A549 (cell line): ENCODE data around the gene ABHD8. TPM values are rescaled to one million over a fixed set of nuclear protein-coding genes. Genes with fewer than 3 reads are reported as not detected.
A peak's percentile ranks its signal among the peaks of the same experiment; 100 is the strongest.

Source experiments
- ATOH8 ChIP-seq: fragments of 250-450 bp; sonication (Bioruptor Pico); IDR thresholded peaks from 2 replicates; pipeline ENCODE4 v1.5.0; 2020; ENCODE audit warnings: low read depth, mild to moderate bottlenecking, moderate library complexity
- BCL3 ChIP-seq: fragments of >200 bp; sonication (Bioruptor Twin); formaldehyde crosslinking; IDR thresholded peaks from 3 replicates; pipeline ENCODE4 v1.6.1; 2016
- BHLHE40 ChIP-seq: IDR thresholded peaks from 2 replicates; pipeline ENCODE4 v1.6.1; 2012; ENCODE audit warnings: low read depth, low read length, inconsistent platforms
- CBX8 ChIP-seq: fragments of 200-600 bp; sonication (generic); IDR thresholded peaks from 2 replicates; pipeline ENCODE4 v1.6.1; 2016
- CEBPB ChIP-seq, 2 experiments: fragments of >200 bp in 1 of 2; sonication (Bioruptor Twin) in 1 of 2; formaldehyde crosslinking in 1 of 2; IDR thresholded peaks; 2 replicates each; pipeline ENCODE4 v1.6.1; 2012 to 2016
- E2F6 ChIP-seq: IDR thresholded peaks from 2 replicates; pipeline ENCODE4 v1.6.1; 2012; ENCODE audit warnings: low read depth, borderline replicate concordance
- EHMT2 ChIP-seq: fragments of 200-600 bp; sonication (generic); IDR thresholded peaks from 2 replicates; pipeline ENCODE4 v1.6.1; 2016; ENCODE audit warnings: antibody characterized with exemption, low read depth, mild to moderate bottlenecking, moderate library complexity
- EP300 ChIP-seq, 2 experiments: fragments of >200 bp; sonication (Bioruptor Twin); formaldehyde crosslinking; IDR thresholded peaks; 2 replicates in 1 of 2; 3 replicates in 1 of 2; pipeline ENCODE4 v1.6.1; 2016 to 2017
- ESRRA ChIP-seq: fragments of 150-350 bp; IDR thresholded peaks from 2 replicates; pipeline ENCODE4 v1.6.1; 2014; ENCODE audit warnings: mild to moderate bottlenecking, low read length, borderline replicate concordance
- FOSB ChIP-seq: fragments of 250-450 bp; sonication (Bioruptor Pico); IDR thresholded peaks from 2 replicates; pipeline ENCODE4 v1.5.0; 2020; ENCODE audit warnings: mild to moderate bottlenecking, moderate library complexity
- FOSL2 ChIP-seq, 2 experiments: fragments of 450-650 bp in 1 of 2; fragments of >200 bp in 1 of 2; sonication (Bioruptor Twin) in 1 of 2; formaldehyde crosslinking; IDR thresholded peaks; 2 replicates each; pipeline versions ENCODE4 v1.5.0 to v1.6.1; 2016 to 2020; ENCODE audit warnings: mild to moderate bottlenecking in 1 of 2, moderate library complexity in 1 of 2
- FOXS1 ChIP-seq: fragments of 250-450 bp; sonication (Bioruptor Pico); IDR thresholded peaks from 2 replicates; pipeline ENCODE4 v1.5.0; 2020; ENCODE audit warnings: mild to moderate bottlenecking, moderate library complexity
- GATA3 ChIP-seq: IDR thresholded peaks from 2 replicates; pipeline ENCODE4 v1.6.1; 2012; ENCODE audit warnings: borderline replicate concordance
- HDAC2 ChIP-seq: fragments of 200-600 bp; sonication (generic); IDR thresholded peaks from 2 replicates; pipeline ENCODE4 v1.6.1; 2016
- HES2 ChIP-seq: fragments of >200 bp; sonication (Bioruptor Twin); formaldehyde crosslinking; IDR thresholded peaks from 2 replicates; pipeline ENCODE4 v1.6.1; 2016
- HEYL ChIP-seq: fragments of 250-450 bp; sonication (Bioruptor Pico); IDR thresholded peaks from 2 replicates; pipeline ENCODE4 v1.8.0; 2021; ENCODE audit warnings: mild to moderate bottlenecking, moderate library complexity
- HOXB13 ChIP-seq: fragments of 250-450 bp; sonication (Bioruptor Pico); IDR thresholded peaks from 2 replicates; pipeline ENCODE4 v1.5.0; 2020; ENCODE audit warnings: low read depth, mild to moderate bottlenecking, moderate library complexity
- JUN ChIP-seq, 2 experiments: fragments of >200 bp; sonication (Bioruptor Twin); formaldehyde crosslinking; IDR thresholded peaks; 2 replicates in 1 of 2; 3 replicates in 1 of 2; pipeline ENCODE4 v1.6.1; 2016 to 2017
- KDM5A ChIP-seq: fragments of 200-600 bp; sonication (generic); IDR thresholded peaks from 2 replicates; pipeline ENCODE4 v1.6.1; 2016; ENCODE audit warnings: antibody characterized with exemption, mild to moderate bottlenecking
- MAFK ChIP-seq: fragments of 450-650 bp; IDR thresholded peaks from 2 replicates; pipeline ENCODE4 v1.6.1; 2014; ENCODE audit not compliant: partially characterized antibody
- MAX ChIP-seq: IDR thresholded peaks from 2 replicates; pipeline ENCODE4 v1.6.1; 2012
- MAZ ChIP-seq: fragments of 150-350 bp; IDR thresholded peaks from 2 replicates; pipeline ENCODE4 v1.6.1; 2014; ENCODE audit warnings: antibody characterized with exemption, low read depth, low read length, borderline replicate concordance
- MYC ChIP-seq: IDR thresholded peaks from 2 replicates; pipeline ENCODE4 v1.6.1; 2012; ENCODE audit warnings: mild to moderate bottlenecking, inconsistent platforms, low read length, improper control_type of control experiment, borderline replicate concordance
- NFE2L2 ChIP-seq: fragments of 150-350 bp; conservative IDR thresholded peaks from 2 replicates; pipeline ENCODE4 v1.6.1; 2014; ENCODE audit warnings: low read length
- NPAS2 ChIP-seq: fragments of 250-450 bp; sonication (Bioruptor Pico); IDR thresholded peaks from 2 replicates; pipeline ENCODE4 v1.8.0; 2022; ENCODE audit warnings: mild to moderate bottlenecking, moderate library complexity, borderline replicate concordance
- PHF8 ChIP-seq: fragments of 200-600 bp; sonication (generic); IDR thresholded peaks from 2 replicates; pipeline ENCODE4 v1.6.1; 2016; ENCODE audit warnings: low read depth, mild to moderate bottlenecking, antibody characterized with exemption, moderate library complexity, borderline replicate concordance
- POLR2A ChIP-seq: IDR thresholded peaks from 2 replicates; pipeline ENCODE4 v1.6.1; 2012; ENCODE audit warnings: mild to moderate bottlenecking, low read length
- RAD21 ChIP-seq, 2 experiments: fragments of >200 bp in 1 of 2; sonication (Bioruptor Twin) in 1 of 2; formaldehyde crosslinking in 1 of 2; IDR thresholded peaks in 1 of 2; conservative IDR thresholded peaks in 1 of 2; 2 replicates in 1 of 2; 3 replicates in 1 of 2; pipeline ENCODE4 v1.6.1; 2012 to 2018; ENCODE audit warnings: inconsistent platforms in 1 of 2
- RCOR1 ChIP-seq: fragments of 150-350 bp; IDR thresholded peaks from 2 replicates; pipeline ENCODE4 v1.6.1; 2014; ENCODE audit warnings: antibody characterized with exemption, low read length, low read depth
- REST ChIP-seq: fragments of 200-600 bp; sonication (generic); IDR thresholded peaks from 2 replicates; pipeline ENCODE4 v1.6.1; 2016; ENCODE audit warnings: antibody characterized with exemption, mild to moderate bottlenecking, moderate library complexity
- RFX5 ChIP-seq: fragments of 450-650 bp; IDR thresholded peaks from 2 replicates; pipeline ENCODE4 v1.7.1; 2014; ENCODE audit warnings: antibody characterized with exemption, mild to moderate bottlenecking, moderate library complexity
- RNF2 ChIP-seq: fragments of 200-600 bp; sonication (generic); IDR thresholded peaks from 2 replicates; pipeline ENCODE4 v1.6.1; 2016; ENCODE audit warnings: low read depth, mild to moderate bottlenecking, antibody characterized with exemption, moderate library complexity, borderline replicate concordance
- SMC3 ChIP-seq: fragments of >200 bp; sonication (Bioruptor Twin); formaldehyde crosslinking; IDR thresholded peaks from 3 replicates; pipeline ENCODE4 v1.6.1; 2018; ENCODE audit warnings: inconsistent platforms
- TP53 ChIP-seq: fragments of 250-450 bp; sonication (Bioruptor Pico); IDR thresholded peaks from 2 replicates; pipeline ENCODE4 v1.5.0; 2021; ENCODE audit warnings: mild to moderate bottlenecking, moderate library complexity
- ZNF302 ChIP-seq: fragments of 250-450 bp; sonication (Bioruptor Pico); IDR thresholded peaks from 2 replicates; pipeline ENCODE4 v1.9.0; 2021; ENCODE audit warnings: inconsistent platforms, mild to moderate bottlenecking, moderate library complexity
- polyA plus RNA-seq, 4 experiments: library from polyadenylated mRNA; depleted of rRNA in 3 of 4; stranded (reverse); fragments of >200 nt; fragmentation: RNase III in 1 of 4; extraction: RNeasy Plus Mini Kit Qiagen cat#74134 plus additional on column Dnase treatment in 1 of 4; gene quantifications; 2 replicates in 3 of 4; 3 replicates in 1 of 4; pipeline ENCODE4 v1.2.3, GENCODE V29; 2011 to 2017

ABHD8 gene
- polyA plus RNA-seq, 2 of the 4 experiments (the other 2 are of a cell fraction) = 2.3 to 4.2 TPM

GRCh38 chr19:17266975-17267788, 36.0 kb downstream of the ABHD8 start, which contains the start of gene BABAM1 (continued):
- TF ChIP-seq EP300 (IDR thresholded peaks at IDR 0.05) (no peak), HOXB13 (CRISPR knock-in tag) (peak; percentile 95), MAZ (no peak), ESRRA (no peak), FOSB (CRISPR knock-in tag) (no peak), RAD21 (conservative IDR thresholded peaks at IDR 0.05 in 1 of 2, IDR thresholded peaks at IDR 0.05 in 1 of 2) (no peak), EHMT2 (no peak), MAFK (no peak), RFX5 (0 out of 2 replicates have a peak, but pooled peaks have one; percentile 46), MAX (no peak), JUN (IDR thresholded peaks at IDR 0.05) (peak in 1 of 2 experiments; percentile 49; a peak in 1 of 5 replicates), NFE2L2 (no peak), KDM5A (peak; percentile 95), SMC3 (no peak), E2F6 (no peak), FOXS1 (peak; percentile 92), RCOR1 (no peak), BCL3 (no peak), GATA3 (no peak), REST (no peak), TP53 (CRISPR knock-in tag) (no peak; the same call in 1 of the 2 replicates), CEBPB (IDR thresholded peaks at IDR 0.05) (no peak), PHF8 (no peak), BHLHE40 (no peak), ATOH8 (CRISPR knock-in tag) (peak; percentile 88), HEYL (peak; percentile 88), ZNF302 (peak; percentile 79), HDAC2 (peak; percentile 72; the same call in 1 of the 2 replicates), FOSL2 (IDR thresholded peaks at IDR 0.05) (no peak), FOSL2 (CRISPR knock-in tag; IDR thresholded peaks at IDR 0.05) (no peak), CBX8 (no peak), RNF2 (no peak), POLR2A (peak; percentile 59), NPAS2 (CRISPR knock-in tag) (peak; percentile 59; the same call in 1 of the 2 replicates), HES2 (no peak), MYC (no peak)
- TF ChIP-seq, all 56 proteins: peak for 15
